ENCODE data around the gene PLXNA2.

The PLXNA2 gene

DNA sequence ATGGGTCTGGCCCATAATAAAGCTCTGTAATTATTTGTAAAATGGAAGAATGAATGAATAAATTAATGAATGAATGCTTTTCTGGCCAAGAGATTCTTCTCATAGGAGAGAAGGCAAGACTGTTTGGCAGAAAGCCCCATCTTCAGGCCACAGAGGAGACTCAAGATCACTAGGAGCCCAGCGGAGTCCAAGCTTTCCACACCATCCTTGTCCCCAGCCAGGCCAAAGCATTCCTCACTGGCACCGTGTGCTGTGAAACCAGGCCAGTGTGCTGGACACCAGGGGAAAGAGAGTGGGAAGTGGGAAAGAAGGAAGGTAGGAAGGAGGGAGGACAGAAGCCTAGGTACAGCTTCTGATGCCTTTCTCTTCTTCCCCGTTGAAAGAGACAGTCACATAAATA lies 86.4 kb downstream of the PLXNA2 start:
- no peak for DNase-seq

DNA sequence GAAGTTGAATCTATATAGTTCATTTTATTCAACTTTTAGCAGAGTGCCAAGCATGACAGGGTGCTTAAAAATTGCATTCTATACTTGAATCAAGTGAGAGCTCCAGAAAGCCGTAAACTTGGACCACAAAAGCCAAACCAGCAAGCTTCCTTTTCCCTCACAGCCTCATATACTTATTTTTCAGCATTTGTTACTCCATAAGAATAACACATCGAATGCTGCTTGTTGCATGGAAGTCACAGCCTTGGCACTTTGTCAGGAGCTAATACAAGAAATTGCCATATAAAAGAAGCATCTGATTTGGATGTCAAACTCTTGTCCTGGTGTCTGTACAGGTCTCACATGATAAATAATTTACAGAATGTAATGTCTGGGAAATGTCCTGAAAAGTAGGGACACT lies 87.4 kb downstream of the PLXNA2 start:
- no peak for DNase-seq

DNA sequence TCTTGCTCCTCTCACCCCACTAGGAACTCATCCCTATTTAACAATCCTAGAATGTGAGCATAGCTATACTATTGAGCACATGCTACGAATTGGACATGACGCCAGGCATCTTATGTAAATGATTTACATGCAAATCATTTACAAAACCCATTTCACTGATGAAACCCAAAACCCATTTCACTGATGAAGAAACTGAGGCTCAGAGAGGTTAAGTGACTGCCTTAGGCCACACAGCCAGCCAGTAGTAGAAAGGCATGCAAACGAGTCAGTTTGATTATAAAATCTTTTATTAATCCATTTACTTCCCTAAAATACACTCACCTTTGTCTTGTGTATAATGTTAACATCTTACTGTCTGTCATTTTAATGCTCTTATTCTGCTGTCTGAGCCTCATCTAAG lies 87.9 kb downstream of the PLXNA2 start:
- DNase-seq, result no peak

DNA sequence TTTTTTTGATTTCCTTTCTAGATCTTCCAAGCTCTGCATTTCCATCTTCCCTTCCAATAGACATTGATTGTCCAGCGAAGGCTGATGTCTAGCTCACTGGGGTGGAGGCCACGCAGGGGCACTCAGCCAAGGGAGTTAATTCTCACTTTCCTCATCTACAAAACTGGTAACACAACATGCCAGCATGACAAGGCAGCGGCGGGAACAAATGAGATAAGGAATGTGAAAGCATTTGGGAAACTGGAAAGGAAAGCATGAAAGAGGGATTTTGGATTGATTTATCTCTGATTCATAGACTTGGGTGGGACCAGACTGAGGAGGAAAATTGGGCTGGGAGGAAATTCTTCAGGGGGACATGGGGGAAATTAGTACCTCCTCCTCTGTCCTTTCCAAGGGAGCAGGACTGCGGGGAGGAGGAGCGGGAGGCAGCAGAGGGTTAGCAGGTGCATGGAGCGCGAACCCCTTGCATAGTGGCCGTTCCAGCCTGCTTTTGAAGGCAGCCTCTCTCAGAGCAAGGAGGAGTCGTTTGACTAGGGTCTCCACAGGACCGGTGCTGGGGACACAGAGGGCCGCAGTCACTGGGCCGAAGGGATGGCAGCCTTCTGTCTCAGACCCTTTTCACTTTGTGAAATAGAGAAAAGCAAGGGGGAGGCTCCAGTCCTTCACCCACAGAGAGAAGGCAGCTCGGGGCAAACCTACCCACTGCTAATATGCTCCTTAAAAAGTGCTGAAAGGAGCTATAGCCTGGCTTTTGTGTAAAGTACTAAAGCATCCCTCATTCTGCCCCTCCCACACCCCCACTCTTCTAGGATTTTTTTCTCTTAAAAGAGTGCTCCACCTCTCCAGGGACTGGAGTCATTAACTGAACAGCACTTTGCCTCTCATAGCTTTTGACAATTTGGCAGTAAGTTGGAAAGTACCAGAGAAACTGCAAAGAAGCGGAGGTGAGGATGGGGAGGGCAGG lies 89.2 kb downstream of the PLXNA2 start:
- DNase-seq, result no peak

DNA sequence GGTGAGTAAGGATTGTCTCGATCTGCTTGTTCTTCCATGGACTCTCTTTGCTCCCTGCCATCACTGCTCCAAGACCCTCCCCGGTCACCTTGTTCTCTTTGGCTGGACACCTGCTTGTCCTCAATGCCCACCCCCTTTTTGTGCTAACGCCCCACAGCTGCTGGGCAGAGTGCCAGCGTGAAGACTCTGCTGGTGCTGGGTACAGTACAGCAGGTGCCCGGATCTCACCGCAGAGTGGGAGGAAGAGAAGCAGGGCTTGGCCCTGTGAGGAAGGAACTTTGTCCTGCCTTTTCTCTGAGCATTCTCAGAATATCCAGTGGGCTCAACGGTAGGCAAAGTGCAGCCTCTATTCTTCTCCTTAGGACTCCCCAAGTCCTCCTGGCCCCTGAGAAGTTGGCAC lies 90.1 kb downstream of the PLXNA2 start:
- no peak for DNase-seq

DNA sequence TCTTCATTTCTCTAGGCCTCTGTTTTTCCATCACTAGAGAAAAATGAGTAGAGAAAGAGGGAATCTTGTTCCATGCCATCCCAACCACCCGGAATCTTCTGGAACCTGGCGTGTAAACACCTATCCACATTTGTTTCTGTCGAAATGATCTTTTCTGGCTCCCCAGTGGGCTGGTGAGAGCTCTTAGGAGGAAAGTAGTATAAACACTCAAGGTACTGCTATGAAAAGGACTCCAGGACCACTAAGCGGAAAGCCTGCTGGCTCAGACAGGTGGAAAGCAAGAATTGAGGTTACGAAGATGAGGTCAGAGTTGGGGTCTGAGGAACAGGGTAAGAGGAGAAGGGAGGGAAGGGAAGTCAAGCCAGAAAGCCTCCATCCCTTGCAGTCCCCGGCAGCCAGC lies 90.8 kb downstream of the PLXNA2 start:
- no peak for DNase-seq

DNA sequence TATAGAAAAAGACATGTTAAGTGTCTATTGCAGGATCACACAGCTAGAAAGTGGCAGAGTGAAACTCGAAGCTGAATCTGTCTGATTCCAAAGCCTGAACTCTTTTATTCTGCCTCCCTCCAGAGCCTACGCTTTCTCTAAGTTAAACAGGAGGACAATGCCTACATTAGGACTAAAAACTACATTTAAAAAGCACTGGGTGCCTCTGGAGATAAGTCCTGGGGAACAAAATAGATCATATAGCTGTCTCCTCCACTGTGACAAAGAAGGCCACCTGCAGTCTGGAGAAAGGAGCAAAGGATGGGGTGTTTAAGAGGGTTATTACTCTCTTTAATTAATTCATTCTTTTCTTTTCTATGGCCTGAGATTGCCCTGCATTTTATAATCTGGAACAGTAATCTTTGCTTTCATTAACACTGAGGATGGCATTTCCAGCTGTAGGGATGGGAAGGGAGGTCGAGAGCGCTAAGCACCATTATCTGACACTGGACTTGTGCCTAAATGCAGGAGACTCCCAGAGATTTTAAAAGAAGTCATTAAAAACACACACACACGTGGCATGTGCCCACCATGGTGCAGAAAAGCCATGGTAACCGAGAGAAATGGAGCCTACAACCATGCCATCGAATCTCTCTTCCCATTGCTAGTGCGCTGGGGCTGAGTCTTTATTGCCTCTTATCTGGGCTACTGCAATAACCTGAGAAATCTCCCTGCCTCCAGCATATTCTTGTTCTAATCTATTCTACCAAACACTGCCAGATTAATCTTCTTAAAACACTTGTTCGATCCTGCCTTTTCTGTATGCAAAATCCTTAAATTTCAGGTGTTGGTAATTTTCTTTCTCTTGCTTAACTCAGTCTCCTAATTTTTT lies 92.2 kb downstream of the PLXNA2 start:
- DNase-seq, result no peak

DNA sequence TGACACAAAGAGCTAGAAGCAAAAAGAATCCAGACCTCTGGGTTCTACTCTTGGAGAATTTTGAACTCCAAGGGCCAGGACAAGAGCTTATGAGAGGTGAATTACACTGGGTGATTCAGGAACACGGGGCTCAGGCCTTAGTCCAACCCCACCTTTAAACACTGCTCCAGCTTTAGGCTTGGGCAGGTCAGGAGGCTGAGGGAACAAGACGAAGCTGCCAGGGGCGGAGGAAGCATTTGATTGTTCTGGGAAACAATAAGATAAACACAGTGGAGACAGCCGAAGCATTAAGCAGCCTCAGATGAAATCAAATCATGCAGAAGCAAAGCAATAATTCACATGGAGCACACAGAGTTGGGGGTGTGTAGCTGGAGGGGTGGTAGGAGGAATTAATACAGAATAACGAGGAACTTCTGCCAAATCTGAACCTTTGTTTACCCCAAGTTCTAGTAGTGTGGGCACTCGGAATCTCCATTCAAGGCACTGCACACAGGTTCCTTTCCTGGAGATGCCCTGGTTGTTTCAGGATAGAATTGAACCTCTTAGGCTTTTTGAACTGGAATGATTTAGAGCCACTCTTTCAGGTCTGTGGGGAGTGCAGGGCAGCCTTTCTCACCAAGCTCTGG lies 93.2 kb downstream of the PLXNA2 start:
- no peak for DNase-seq

DNA sequence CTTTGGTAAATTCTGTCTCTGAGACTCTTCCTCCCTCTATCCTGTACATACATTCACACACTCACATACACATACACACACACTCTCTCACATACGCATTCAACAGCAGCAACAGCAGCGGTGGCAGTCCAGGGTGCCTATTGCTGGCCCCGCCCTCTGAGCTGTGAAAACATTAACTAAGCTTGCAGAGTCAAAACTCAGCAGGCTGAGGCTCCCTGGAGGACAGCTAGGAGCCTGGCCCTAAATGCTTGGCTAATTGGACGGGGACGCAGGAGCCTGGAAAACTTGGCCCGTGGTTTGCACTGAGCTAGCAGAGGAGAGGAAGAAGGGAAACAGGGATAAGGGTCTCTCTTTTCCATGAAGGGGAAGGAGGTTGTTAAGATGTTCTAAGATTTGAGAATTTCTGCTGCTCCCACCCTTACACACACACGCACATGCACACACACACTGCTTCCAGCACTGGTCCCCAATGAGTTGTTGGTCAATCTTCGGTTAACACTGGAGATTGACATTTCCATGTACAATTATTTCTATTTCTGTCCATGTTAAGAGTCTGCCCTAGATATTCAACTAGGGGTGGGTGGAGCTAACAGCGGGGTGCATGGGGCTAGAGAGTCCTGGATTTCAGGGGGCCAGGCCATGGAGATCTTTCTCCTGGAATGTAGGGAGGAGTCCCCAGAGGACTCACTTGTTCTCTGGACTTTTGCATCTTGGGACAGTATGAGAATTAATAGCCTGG lies 94.2 kb downstream of the PLXNA2 start:
- no peak for DNase-seq

DNA sequence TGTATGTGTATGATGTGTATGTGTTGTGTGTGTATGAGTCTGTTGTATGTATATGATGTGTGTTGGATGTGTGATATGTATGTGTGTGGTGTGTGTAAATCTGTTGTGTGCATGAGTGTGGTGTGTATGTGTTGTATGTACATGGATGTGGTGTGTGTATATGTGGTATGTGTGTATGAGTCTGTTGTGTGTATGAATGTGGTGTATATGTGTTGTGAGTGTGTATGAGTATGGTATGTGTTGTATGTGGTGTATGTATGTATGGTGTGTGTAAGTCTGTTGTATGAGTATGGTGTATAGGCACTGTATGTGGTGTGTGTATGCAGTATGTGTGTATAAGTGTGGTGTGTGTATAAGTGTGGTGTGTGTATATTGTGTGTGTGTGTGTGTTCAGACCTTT lies 95.0 kb downstream of the PLXNA2 start:
- no peak for DNase-seq

DNA sequence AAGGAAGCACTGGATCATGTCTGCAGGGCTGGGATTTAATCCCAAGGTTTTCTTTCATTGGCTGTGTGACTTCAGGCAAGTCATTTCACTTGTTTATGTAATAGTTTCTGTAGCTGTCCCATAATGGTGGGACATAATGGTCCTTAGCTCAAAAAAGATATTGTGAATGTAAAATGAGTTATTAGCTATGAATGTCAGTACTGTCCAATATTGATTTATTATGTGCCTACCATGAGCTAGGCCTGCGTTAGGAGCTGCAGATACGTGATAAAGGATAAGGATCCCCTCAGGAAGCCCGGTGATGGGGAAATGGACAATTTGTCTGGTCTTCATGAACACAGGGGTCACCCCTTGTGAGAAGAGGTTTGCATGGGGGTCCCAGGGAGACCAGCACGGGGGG lies 95.8 kb downstream of the PLXNA2 start:
- DNase-seq, result no peak

DNA sequence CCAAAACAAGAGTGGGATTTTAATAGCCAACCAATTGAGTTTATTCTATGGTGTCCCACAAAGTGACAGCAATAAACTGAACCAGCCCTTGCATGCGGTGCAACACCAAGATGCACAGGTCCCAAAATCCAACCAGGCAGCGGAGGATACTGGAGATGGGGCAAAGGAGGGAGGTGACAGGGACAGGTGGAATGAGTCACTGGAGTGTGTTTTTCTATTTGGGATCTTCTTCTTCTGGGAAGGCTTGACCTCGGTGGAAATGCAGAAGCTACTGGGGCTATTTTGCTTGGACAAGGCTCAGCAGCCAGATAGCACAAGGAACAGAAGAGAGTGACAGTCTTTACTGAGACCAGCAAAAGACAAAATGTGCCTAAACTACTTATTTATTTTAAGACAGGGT lies 97.5 kb downstream of the PLXNA2 start:
- DNase-seq, result no peak

DNA sequence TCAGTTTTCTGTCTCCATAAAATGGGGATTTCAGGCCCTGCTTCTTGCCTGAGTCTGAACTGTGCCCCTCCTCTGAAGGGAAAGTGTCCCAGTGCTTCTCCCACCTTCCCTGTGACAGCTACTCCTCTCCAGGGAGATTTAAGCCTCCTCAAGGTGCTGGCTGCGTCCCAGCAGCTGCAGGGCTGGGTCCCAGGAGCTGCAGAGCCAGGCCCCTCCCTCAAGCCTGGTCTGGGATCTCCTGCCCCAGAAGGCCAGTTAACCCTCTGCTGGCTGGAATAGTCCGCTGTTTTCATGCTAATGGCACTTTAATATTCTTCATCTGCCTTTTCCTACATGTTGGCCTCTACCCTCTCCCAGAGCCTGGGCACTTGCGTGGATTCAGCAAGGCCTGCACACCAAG lies 99.0 kb downstream of the PLXNA2 start:
- no peak for DNase-seq

DNA sequence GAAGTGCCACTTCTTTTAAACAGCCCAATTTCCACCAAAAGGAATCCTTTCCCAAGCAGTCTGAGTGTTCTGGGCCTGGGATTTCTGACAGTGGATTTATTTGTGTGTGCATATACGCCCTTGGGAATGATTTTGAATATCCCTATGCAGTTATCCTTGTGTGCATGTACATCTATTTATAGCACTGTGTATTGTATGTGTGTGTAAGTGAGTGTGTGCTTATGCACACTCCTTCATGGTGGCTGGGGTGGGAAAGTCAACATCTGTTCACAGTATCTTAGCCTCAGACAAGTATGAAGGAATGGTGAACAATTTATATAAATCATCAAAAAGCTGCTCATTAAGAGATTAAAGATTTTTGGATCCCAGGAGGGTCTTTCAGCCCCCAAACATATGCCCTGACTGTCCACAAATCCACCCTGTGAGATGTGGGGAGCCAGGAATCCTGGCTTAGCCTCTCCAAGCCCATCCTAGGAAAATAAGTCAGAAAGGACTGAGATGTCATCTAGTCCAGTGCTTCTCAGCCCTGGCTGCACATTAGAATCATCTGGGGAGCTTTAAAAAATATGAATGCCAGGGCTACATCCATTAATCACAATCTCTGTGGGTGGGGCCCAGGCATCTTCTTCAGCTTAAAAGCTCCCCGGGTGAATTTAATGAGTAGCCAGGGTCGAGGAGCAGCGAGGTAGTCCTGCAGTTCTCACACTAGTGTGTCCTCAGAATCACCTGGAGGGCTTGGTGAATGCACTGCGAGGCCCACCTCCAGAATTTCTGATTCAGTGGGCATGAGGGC lies 101.4 kb downstream of the PLXNA2 start:
- DNase-seq, result no peak

DNA sequence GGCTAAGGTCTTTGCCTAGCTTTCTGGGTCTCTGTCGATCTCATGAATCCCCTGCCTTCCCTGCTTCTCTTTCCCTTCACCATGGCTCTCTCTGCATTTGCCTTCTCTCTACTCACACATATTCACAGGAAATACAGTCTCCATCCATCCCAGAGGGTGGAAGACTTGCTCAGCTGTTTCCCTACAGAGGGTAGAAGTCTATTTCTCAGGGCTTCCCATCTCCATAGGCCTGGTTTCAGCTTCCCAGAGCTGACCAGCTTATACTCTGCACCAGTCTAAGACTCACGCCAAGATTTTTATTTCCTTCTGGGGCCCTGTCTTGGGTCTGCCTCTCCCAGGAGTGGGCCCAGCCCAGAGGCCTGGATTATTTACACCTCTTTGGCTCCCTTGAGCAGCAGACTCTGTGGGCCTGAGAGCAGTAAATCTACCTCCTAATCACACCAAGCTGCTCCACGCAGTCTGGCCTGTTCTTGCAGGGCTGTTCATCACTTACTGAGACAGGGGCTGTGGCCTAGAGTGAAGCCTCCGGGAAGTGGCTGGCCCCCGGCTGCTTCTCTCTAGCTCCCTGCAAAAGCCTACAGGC lies 102.5 kb downstream of the PLXNA2 start:
- no peak for DNase-seq

DNA sequence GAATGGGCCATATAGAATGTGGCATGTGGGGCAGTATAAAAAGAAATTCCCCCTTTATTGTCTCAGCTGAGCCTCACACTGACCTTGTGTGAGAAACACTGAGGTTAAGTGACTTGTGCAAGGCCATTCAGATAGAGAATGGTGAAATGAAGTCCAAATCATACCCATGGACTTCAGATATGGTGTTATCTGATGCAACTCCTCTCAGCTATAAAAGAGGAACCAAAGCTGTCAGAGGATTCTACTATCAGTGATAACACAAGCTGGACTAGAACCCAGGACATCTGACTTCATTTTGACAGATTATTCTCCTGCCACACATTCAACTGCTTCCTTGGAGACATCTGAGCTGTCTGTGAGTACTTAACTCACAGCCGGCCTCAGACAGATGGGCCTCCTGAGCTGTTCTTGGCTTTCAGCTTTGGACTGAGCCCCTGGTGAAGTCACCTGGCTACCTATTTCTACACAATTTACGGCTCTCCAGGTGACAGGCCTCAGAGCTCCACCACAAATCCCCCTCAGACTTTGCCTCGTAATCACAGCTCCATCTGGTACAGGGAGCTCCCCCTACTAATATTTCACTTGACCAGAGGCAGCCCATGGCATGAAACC lies 104.6 kb downstream of the PLXNA2 start:
- no peak for DNase-seq

DNA sequence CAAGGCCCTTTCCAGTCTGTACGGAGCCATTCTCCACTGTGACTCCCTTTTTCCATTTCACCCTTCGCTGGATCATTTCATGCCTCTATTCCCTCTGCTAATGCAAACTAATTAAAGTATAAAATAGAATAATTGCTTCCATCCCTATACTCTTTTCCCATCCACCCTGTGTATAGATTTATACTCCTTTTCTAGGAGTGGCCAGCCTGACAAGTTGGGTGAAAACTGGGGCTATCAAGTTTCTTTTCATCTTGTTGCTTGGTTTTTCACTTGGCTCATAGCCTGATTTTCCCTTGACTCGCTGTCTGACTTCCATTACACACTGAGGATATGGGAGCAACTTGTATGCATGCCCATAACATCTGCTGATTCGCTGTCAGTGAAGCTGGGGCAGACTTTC lies 107.0 kb downstream of the PLXNA2 start:
- DNase-seq, result no peak

DNA sequence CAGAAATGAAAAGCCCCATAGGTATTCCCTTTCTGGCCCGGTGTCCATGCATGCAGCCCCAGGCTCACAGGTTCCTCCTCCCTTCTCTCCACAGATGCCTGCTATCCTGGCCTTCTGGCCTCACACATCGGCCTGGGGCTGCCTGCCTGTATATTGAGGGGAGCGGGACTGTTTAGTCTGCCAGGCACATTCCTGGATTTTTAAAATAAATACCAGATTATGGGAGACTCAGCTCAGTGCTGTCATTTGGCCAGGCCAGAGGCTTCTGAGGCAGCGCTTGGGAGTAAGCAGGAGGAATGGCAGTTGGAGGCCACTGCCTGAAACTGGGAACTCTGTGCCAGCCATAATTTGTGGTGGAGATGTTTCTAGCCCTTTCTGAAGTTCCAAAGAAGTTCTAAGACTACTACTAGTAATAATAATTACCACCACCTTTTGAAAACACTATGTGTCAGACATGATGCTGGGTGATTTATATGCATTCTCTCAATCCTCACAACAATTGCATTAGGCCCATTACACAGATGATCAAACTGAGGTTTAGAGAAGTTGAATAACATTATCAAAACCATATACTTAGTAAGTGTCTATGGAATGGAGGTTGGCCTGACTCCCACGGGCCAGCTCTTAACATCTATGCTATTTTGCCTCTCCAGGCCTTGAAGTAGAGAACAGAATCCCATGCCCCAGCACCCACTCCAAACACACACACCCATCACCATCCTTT lies 107.6 kb downstream of the PLXNA2 start:
- DNase-seq, result no peak

DNA sequence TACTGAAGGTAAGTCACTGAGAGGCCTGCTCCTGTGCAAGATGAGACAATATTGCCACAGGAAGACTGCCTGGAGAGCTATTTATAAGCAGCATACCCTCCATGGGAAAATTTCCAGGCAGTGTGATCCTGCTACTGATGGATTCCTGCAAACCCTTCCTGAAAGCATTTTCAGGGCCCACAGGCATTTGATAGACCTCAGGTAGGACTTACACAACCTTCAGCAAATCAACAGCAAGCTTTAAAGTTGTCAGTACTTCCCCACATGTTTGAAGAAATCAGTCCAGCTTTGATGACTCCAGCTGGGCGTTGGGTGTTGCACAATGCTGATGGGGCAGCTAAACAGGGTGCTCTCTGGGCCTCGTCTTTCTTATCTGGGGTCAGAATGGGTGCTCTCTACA lies 108.8 kb downstream of the PLXNA2 start:
- no peak for DNase-seq

DNA sequence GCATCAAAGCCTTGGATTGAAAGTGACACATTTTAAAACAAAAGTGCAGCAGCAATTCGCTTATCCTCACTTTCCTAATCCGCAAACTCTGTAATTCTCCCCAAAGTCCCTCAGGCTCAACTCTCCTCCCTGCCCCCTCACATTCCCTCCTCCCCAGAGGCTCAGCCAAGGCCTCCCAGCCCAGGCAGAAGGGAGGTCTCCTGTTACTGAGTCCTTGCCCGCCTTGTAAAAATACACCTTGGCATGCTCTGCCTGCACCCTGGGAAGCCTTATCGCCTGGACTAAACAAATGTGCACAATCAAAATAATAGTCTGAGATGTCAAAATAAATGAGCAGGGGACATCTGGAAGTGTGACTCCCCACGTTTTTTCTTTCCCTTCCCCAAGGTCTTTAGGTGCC lies 109.7 kb downstream of the PLXNA2 start:
- DNase-seq, result no peak
